WTC11 (cell line): ENCODE data around the gene PSD4. TPM values are rescaled to one million over a fixed set of nuclear protein-coding genes. Genes with fewer than 3 reads are reported as not detected.

ENCODE experiments used
- ATAC-seq: fragments of 200-7000 bp; cut with Tn5 transposase; 2 replicates; pipeline ENCODE4 v1.10.0; 2021; ENCODE audit warnings: mild to moderate bottlenecking, moderate library complexity
- CTCF ChIA-PET: fragments of 300-600 bp; sonication (Branson Sonifier 250); formaldehyde crosslinking; loops from one replicate; lab custom pipeline; 2021; ENCODE audit warnings: antibody characterized with exemption; lab: Charles Lee
- POLR2A ChIA-PET: fragments of 350-600 bp; sonication (Branson Sonifier 250); formaldehyde crosslinking; loops from one replicate; lab custom pipeline; 2021; ENCODE audit warnings: antibody characterized with exemption; lab: Charles Lee
- DNase-seq: peaks from one replicate; pipeline ENCODE4 v3.0.0; 2021; ENCODE audit warnings: low spot score
- H3K27ac Mint-ChIP-seq: 2 replicates; pipeline ENCODE4 v1.8.0; 2021; ENCODE audit warnings: mixed read lengths
- H3K27me3 Mint-ChIP-seq: 2 replicates; pipeline ENCODE4 v1.8.0; 2021; ENCODE audit warnings: low read depth, mild to moderate bottlenecking, moderate library complexity, mixed read lengths
- H3K36me3 Mint-ChIP-seq: 2 replicates; pipeline ENCODE4 v1.8.0; 2021; ENCODE audit warnings: mixed read lengths
- H3K4me1 Mint-ChIP-seq: 2 replicates; pipeline ENCODE4 v1.8.0; 2022; ENCODE audit warnings: mixed read lengths
- H3K4me3 Mint-ChIP-seq: 2 replicates; pipeline ENCODE4 v1.8.0; 2021; ENCODE audit warnings: mild to moderate bottlenecking, moderate library complexity, mixed read lengths
- H3K9me3 Mint-ChIP-seq: 2 replicates; pipeline ENCODE4 v1.8.0; 2021; ENCODE audit warnings: mixed read lengths
- ATF6 ChIP-seq: sonication (generic); formaldehyde crosslinking; IDR thresholded peaks from 2 replicates; pipeline ENCODE4 v1.8.1; 2023; ENCODE audit warnings: mild to moderate bottlenecking, missing genetic modification reagents
- CBFB ChIP-seq: sonication (generic); formaldehyde crosslinking; IDR thresholded peaks from 2 replicates; pipeline ENCODE4 v1.8.1; 2022; ENCODE audit warnings: mild to moderate bottlenecking, low read depth, missing genetic modification reagents
- CTCF ChIP-seq: fragments of 200-600 bp; IDR thresholded peaks from 2 replicates; pipeline ENCODE4 v1.8.0; 2022; ENCODE audit warnings: antibody characterized with exemption
- ESRRA ChIP-seq: sonication (generic); formaldehyde crosslinking; IDR thresholded peaks from 2 replicates; pipeline ENCODE4 v1.8.1; 2022; ENCODE audit warnings: mild to moderate bottlenecking, missing genetic modification reagents, borderline replicate concordance
- FOXJ3 ChIP-seq: sonication (generic); formaldehyde crosslinking; IDR thresholded peaks from 2 replicates; pipeline ENCODE4 v1.9.0; 2021; ENCODE audit warnings: missing genetic modification reagents, mild to moderate bottlenecking, borderline replicate concordance
- GTF2I ChIP-seq: fragments of 250-450 bp; sonication (Bioruptor Pico); conservative IDR thresholded peaks from 2 replicates; pipeline ENCODE4 v1.4.0; 2021; ENCODE audit warnings: mild to moderate bottlenecking
- HMGA2 ChIP-seq: fragments of 250-450 bp; sonication (Bioruptor Pico); IDR thresholded peaks from 2 replicates; pipeline ENCODE4 v1.4.0; 2021; ENCODE audit warnings: mild to moderate bottlenecking, moderate library complexity
- JAZF1 ChIP-seq: fragments of 250-450 bp; sonication (Bioruptor Pico); IDR thresholded peaks from 2 replicates; pipeline ENCODE4 v1.9.0; 2021; ENCODE audit warnings: moderate library complexity, mild to moderate bottlenecking, inconsistent platforms
- JUN ChIP-seq: sonication (generic); formaldehyde crosslinking; IDR thresholded peaks from 2 replicates; pipeline ENCODE4 v1.8.0; 2023; ENCODE audit warnings: mild to moderate bottlenecking, missing genetic modification reagents
- MXD4 ChIP-seq: fragments of 250-450 bp; sonication (Bioruptor Pico); IDR thresholded peaks from 2 replicates; pipeline ENCODE4 v1.8.0; 2021; ENCODE audit warnings: mild to moderate bottlenecking, moderate library complexity, borderline replicate concordance
- NR3C1 ChIP-seq: sonication (generic); formaldehyde crosslinking; conservative IDR thresholded peaks from 2 replicates; pipeline ENCODE4 v1.8.1; 2023; ENCODE audit warnings: low read depth, mild to moderate bottlenecking, missing genetic modification reagents
- SMAD3 ChIP-seq: sonication (generic); formaldehyde crosslinking; IDR thresholded peaks from 2 replicates; pipeline ENCODE4 v1.8.0; 2022; ENCODE audit warnings: missing genetic modification reagents, mild to moderate bottlenecking, borderline replicate concordance
- SP1 ChIP-seq: sonication (generic); formaldehyde crosslinking; conservative IDR thresholded peaks from 2 replicates; pipeline ENCODE4 v1.8.1; 2022; ENCODE audit warnings: missing genetic modification reagents
- STAT6 ChIP-seq: sonication (generic); formaldehyde crosslinking; conservative IDR thresholded peaks from 2 replicates; pipeline ENCODE4 v1.8.1; 2023; ENCODE audit warnings: mild to moderate bottlenecking, low read depth, missing genetic modification reagents, moderate library complexity
- TCF7 ChIP-seq: sonication (generic); formaldehyde crosslinking; IDR thresholded peaks from 2 replicates; pipeline ENCODE4 v1.8.0; 2022; ENCODE audit warnings: mild to moderate bottlenecking, low read depth, missing genetic modification reagents, moderate library complexity
- USF2 ChIP-seq: sonication (generic); formaldehyde crosslinking; IDR thresholded peaks from 2 replicates; pipeline ENCODE4 v1.8.1; 2023; ENCODE audit warnings: mild to moderate bottlenecking, missing genetic modification reagents, moderate library complexity
- ZBTB21 ChIP-seq: sonication (generic); formaldehyde crosslinking; IDR thresholded peaks from 2 replicates; pipeline ENCODE4 v1.8.1; 2023; ENCODE audit warnings: mild to moderate bottlenecking, missing genetic modification reagents, borderline replicate concordance
- ZNF138 ChIP-seq: sonication (generic); formaldehyde crosslinking; conservative IDR thresholded peaks from 2 replicates; pipeline ENCODE4 v1.8.1; 2022; ENCODE audit warnings: mild to moderate bottlenecking, moderate library complexity, missing genetic modification reagents
- ZNF317 ChIP-seq: sonication (generic); formaldehyde crosslinking; IDR thresholded peaks from 2 replicates; pipeline ENCODE4 v1.8.1; 2023; ENCODE audit warnings: low read depth, mild to moderate bottlenecking, moderate library complexity, missing genetic modification reagents, borderline replicate concordance
- ZNF396 ChIP-seq: fragments of 250-450 bp; sonication (Bioruptor Pico); IDR thresholded peaks from 2 replicates; pipeline ENCODE4 v1.8.0; 2021; ENCODE audit warnings: mild to moderate bottlenecking, moderate library complexity, borderline replicate concordance
- ZNF416 ChIP-seq: fragments of 250-450 bp; sonication (Bioruptor Pico); IDR thresholded peaks from 2 replicates; pipeline ENCODE4 v1.9.0; 2021; ENCODE audit warnings: mild to moderate bottlenecking, inconsistent platforms
- ZNF425 ChIP-seq: fragments of 250-450 bp; sonication (Bioruptor Pico); conservative IDR thresholded peaks from 2 replicates; pipeline ENCODE4 v1.9.0; 2021; ENCODE audit warnings: mild to moderate bottlenecking
- ZNF671 ChIP-seq: fragments of 250-450 bp; sonication (Bioruptor Pico); IDR thresholded peaks from 2 replicates; pipeline ENCODE4 v1.8.0; 2021; ENCODE audit warnings: mild to moderate bottlenecking
- total RNA-seq: library from RNA; stranded (reverse); gene quantifications from 3 replicates; pipeline ENCODE4 v1.2.3, GENCODE V29; 2021
- TF ChIP-seq, protein P1 (sequence below): sonication (generic); formaldehyde crosslinking; IDR thresholded peaks from 2 replicates; pipeline ENCODE4 v1.8.1; 2022; ENCODE audit warnings: missing genetic modification reagents, borderline replicate concordance
- TF ChIP-seq, protein P2 (sequence below): sonication (generic); formaldehyde crosslinking; IDR thresholded peaks from 2 replicates; pipeline ENCODE4 v1.8.1; 2023; ENCODE audit warnings: mild to moderate bottlenecking, missing genetic modification reagents, moderate library complexity
- TF ChIP-seq, protein P3 (sequence below): sonication (generic); formaldehyde crosslinking; IDR thresholded peaks from 2 replicates; pipeline ENCODE4 v1.8.0; 2022; ENCODE audit warnings: mild to moderate bottlenecking, missing genetic modification reagents

The PSD4 gene
- total RNA-seq, 1 experiment from 2014 or later: 1.5 TPM

DNA sequence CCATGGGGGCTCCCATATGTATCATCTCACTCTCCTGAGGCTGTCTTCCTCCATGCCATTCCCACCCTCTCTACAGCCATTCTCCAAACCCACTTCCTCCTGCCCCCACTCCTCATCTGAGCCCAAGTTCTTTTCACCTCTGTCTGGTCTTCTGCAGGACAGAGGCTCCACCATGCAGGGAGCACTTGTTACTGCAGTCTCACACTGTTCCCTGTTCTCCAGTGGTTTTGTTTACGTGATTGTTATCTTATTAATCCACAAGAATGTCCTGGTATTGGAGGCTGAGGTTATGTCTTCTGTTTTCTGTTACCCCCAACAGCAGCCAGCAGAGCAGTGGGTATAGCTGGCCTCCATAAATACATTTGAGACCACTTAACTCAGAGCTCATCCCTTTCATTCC, 53.5 kb downstream of the PSD4 start (continued):
- TF ChIP-seq STAT6 (CRISPR knock-in tag) (no peak), MXD4 (CRISPR knock-in tag) (no peak), ZNF317 (CRISPR knock-in tag) (no peak), ZBTB21 (no peak), ATF6 (CRISPR knock-in tag) (no peak), USF2 (CRISPR knock-in tag) (no peak), SP1 (CRISPR knock-in tag) (no peak), ESRRA (CRISPR knock-in tag) (no peak), NR3C1 (CRISPR knock-in tag) (no peak), ZNF396 (CRISPR knock-in tag) (no peak), ZNF425 (CRISPR knock-in tag) (no peak), TCF7 (CRISPR knock-in tag) (no peak)
- TF ChIP-seq, protein P1, sequence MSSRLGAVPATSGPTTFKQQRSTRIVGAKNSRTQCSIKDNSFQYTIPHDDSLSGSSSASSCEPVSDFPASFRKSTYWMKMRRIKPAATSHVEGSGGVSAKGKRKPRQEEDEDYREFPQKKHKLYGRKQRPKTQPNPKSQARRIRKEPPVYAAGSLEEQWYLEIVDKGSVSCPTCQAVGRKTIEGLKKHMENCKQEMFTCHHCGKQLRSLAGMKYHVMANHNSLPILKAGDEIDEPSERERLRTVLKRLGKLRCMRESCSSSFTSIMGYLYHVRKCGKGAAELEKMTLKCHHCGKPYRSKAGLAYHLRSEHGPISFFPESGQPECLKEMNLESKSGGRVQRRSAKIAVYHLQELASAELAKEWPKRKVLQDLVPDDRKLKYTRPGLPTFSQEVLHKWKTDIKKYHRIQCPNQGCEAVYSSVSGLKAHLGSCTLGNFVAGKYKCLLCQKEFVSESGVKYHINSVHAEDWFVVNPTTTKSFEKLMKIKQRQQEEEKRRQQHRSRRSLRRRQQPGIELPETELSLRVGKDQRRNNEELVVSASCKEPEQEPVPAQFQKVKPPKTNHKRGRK: no peak
- TF ChIP-seq, protein P2, sequence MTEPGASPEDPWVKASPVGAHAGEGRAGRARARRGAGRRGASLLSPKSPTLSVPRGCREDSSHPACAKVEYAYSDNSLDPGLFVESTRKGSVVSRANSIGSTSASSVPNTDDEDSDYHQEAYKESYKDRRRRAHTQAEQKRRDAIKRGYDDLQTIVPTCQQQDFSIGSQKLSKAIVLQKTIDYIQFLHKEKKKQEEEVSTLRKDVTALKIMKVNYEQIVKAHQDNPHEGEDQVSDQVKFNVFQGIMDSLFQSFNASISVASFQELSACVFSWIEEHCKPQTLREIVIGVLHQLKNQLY (CRISPR knock-in tag): no peak

DNA sequence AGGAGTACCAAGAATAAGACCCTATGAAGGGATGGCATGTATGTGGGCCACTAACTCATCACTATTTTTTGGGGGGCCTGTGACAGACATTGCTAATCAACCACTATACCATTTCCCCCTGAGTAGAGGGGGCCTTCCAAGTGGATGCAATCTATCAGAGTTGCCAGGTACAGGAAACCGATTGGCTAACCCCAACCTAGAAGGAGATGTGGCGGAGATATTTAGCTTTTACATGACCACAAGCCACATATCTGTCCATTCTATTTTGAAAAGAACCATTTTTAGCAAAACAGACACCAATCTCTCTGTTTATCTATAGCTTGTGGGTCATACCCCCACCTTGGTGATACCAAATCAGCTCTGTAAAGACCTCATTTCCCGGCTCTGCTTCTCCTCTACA, 53.9 kb downstream of the PSD4 start:
- peaks cover 17% of the 10 kb centered on the region for H3K4me1 Mint-ChIP-seq
- CTCF ChIA-PET: no interaction called here
- no peak for ATAC-seq
- TF ChIP-seq MXD4 (CRISPR knock-in tag) (no peak), ZNF416 (CRISPR knock-in tag) (no peak), HMGA2 (CRISPR knock-in tag) (no peak), GTF2I (no peak), SMAD3 (CRISPR knock-in tag) (no peak), CTCF (no peak), JUN (no peak), ZNF138 (CRISPR knock-in tag) (no peak), FOXJ3 (CRISPR knock-in tag) (no peak), CBFB (no peak), ZNF671 (CRISPR knock-in tag) (no peak), JAZF1 (CRISPR knock-in tag) (no peak)
- TF ChIP-seq, protein P3, sequence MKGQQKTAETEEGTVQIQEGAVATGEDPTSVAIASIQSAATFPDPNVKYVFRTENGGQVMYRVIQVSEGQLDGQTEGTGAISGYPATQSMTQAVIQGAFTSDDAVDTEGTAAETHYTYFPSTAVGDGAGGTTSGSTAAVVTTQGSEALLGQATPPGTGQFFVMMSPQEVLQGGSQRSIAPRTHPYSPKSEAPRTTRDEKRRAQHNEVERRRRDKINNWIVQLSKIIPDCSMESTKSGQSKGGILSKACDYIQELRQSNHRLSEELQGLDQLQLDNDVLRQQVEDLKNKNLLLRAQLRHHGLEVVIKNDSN (CRISPR knock-in tag): no peak

More for the DNA sequence above, 53.9 kb downstream of the PSD4 start:
- Mint-ChIP-seq H3K4me3 (no peak overlapping the region), H3K9me3 (no peaks in the 10 kb centered on the region), H3K27ac (no peak overlapping the region), H3K36me3 (no peaks in the 10 kb centered on the region), H3K27me3 (peaks cover 4% of the 10 kb centered on the region; the same call in 1 of the 2 replicates)
- DNase-seq: no peak
- POLR2A ChIA-PET: no interaction called here
